ENCODE data around the gene SLC4A3. TPM values are rescaled to one million over a fixed set of nuclear protein-coding genes. Genes with fewer than 3 reads are reported as not detected.

Gene SLC4A3
- total and polyA plus RNA-seq, 2 of the 8 experiments (the other 6 are each of a cell fraction or from before 2014, with no cell fraction given): 4.8 to 7.4 TPM

- POLR2A ChIA-PET (ENCODE audit: partially characterized antibody): interaction anchor here (1.3 to 18.6 kb wide), 3 partner anchors 10 to 23 kb away, joined by 3 to 293 read pairs (median 4); partner anchors contain the start of gene OBSL1
Observed at GRCh38 chr2:219581346-219581745, 46.1 kb upstream of the SLC4A3 start.

More at GRCh38 chr2:219581346-219581745, 46.1 kb upstream of the SLC4A3 start:
- CTCF ChIA-PET (ENCODE audit: partially characterized antibody): interaction anchor here (0.6 to 5.9 kb wide), 6 partner anchors 10 to 38 kb away, joined by 3 to 51 read pairs (median 3); partner anchors contain the start of gene OBSL1
- no peak overlapping the region for H3K4me2 ChIP-seq (ENCODE audit: insufficient read depth in 1 of 2, low read depth in 2 of 2, low read length in 2 of 2)
- no peak overlapping the region for H3K4me3 ChIP-seq (ENCODE audit: extremely low read depth in 1 of 4, insufficient read depth in 2 of 4, low read depth in 3 of 4, low read length in 4 of 4)
- no peaks in the 10 kb centered on the region for H3K79me1 ChIP-seq (ENCODE audit: low read depth, low read length)
- DNase-seq (ENCODE audit: low read depth in 1 of 2, low spot score in 2 of 2) (no peak), FAIRE-seq (no peak)
- no peak overlapping the region for H2AK5ac ChIP-seq (ENCODE audit: low read depth, low read length)
- no peak overlapping the region for H4K91ac ChIP-seq (replicated peaks; ENCODE audit: insufficient read length, low read length)
- H4K5ac ChIP-seq (ENCODE audit: insufficient read length, low read depth, low read length): no peak overlapping the region
- no peak overlapping the region for H3K27ac ChIP-seq (ENCODE audit: low read depth, low read length)
- no peak overlapping the region for H2AFZ ChIP-seq (ENCODE audit: low read length)
- H3K27me3 ChIP-seq (replicated peaks in 1 of 4; ENCODE audit: control insufficient read depth in 3 of 4, extremely low read depth in 1 of 4, insufficient read depth in 3 of 4, low read length in 3 of 4): no peaks in the 10 kb centered on the region; a peak in 1 of 7 replicates
- peaks cover 7 to 14% (median 11%) of the 10 kb centered on the region in 4 experiments for H3K4me1 ChIP-seq (replicated peaks in 1 of 4; ENCODE audit: control insufficient read depth in 3 of 4, insufficient read depth in 4 of 4, low read length in 3 of 4)
- H3K4ac ChIP-seq (replicated peaks; ENCODE audit: insufficient read length, low read depth, low read length): no peak overlapping the region
- H2BK12ac ChIP-seq (ENCODE audit: low read depth, low read length): no peak overlapping the region
- H2BK15ac ChIP-seq (ENCODE audit: low read length): no peak overlapping the region
- no peak overlapping the region for H3K14ac ChIP-seq (ENCODE audit: insufficient read length)
- no peaks in the 10 kb centered on the region; the same call in 1 of the 2 replicates for H3K23me2 ChIP-seq (ENCODE audit: low read depth, low read length)
- TF ChIP-seq YY1 (IDR thresholded peaks at IDR 0.05; ENCODE audit: low read depth, low read length): no peak
- TF ChIP-seq POLR2A (IDR thresholded peaks at IDR 0.05; ENCODE audit: control extremely low read depth in 1 of 2, low read depth in 2 of 2, low read length in 2 of 2): no peak
- no peak for TF ChIP-seq RNF2 (IDR thresholded peaks at IDR 0.05; ENCODE audit: borderline replicate concordance, low read depth, low read length, missing control alignments, poor library complexity, severe bottlenecking)
- no peak for TF ChIP-seq BCL11A (IDR thresholded peaks at IDR 0.05; ENCODE audit: low read depth in 2 of 2, low read length in 2 of 2)
- TF ChIP-seq BRCA1 (IDR thresholded peaks at IDR 0.05; ENCODE audit: low read depth, low read length): no peak
- TF ChIP-seq TBP (IDR thresholded peaks at IDR 0.05; ENCODE audit: low read depth, low read length): no peak
- no peak overlapping the region for H3K56ac ChIP-seq (replicated peaks; ENCODE audit: insufficient read length, low read depth, low read length)
- no peaks in the 10 kb centered on the region for H3K79me2 ChIP-seq (ENCODE audit: control insufficient read depth in 1 of 2, insufficient read depth in 2 of 2, low read length in 2 of 2)
- no peak overlapping the region for H3K9ac ChIP-seq (replicated peaks in 1 of 4; ENCODE audit: extremely low read depth in 1 of 4, low read depth in 3 of 4, low read length in 3 of 4)
- no peak overlapping the region for H3K23ac ChIP-seq (ENCODE audit: insufficient read length)
- no peak overlapping the region for H4K8ac ChIP-seq (ENCODE audit: extremely low read depth, insufficient read depth, low read length)
- no peaks in the 10 kb centered on the region for H4K20me1 ChIP-seq (replicated peaks in 1 of 2; ENCODE audit: control insufficient read depth in 1 of 2, insufficient read depth in 2 of 2, low read length in 2 of 2)
- H3K36me3 ChIP-seq (ENCODE audit: control insufficient read depth in 2 of 4, insufficient read depth in 4 of 4, low read length in 3 of 4): no peaks in the 10 kb centered on the region
- H2BK5ac ChIP-seq (ENCODE audit: low read depth, low read length): no peak overlapping the region
- no peak overlapping the region for H2BK20ac ChIP-seq (ENCODE audit: low read length)
- H3K18ac ChIP-seq (ENCODE audit: extremely low read depth, low read length): no peak overlapping the region
- WGBS, 2 experiments (ENCODE audit: extremely low coverage in 1 of 2, insufficient coverage in 1 of 2, insufficient read length in 1 of 2, insufficient replicate concordance in 2 of 2, low coverage in 1 of 2, low lambda C conversion rate in 2 of 2, missing lambda C conversion rate in 1 of 2): 88% methylated on average over 2 of the region's 2 CpGs; no CpG with 5 or more reads in 1 of the 2 experiments
- no peak overlapping the region for H2BK120ac ChIP-seq (replicated peaks; ENCODE audit: low read depth, low read length)
- no peaks in the 10 kb centered on the region for H3K9me3 ChIP-seq (ENCODE audit: insufficient read depth in 2 of 2, low read depth in 1 of 2, low read length in 1 of 2)
